GM20000 (cell line): Measurements from ENCODE around the gene CAV2.
A peak's percentile ranks its signal among the peaks of the same experiment; 100 is the strongest.

Experiments used
- DNase-seq: peaks from one replicate; pipeline ENCODE4 v3.0.0; 2012; ENCODE audit warnings: low spot score
- TF ChIP-seq, protein P1 (sequence below): IDR thresholded peaks from 2 replicates; pipeline ENCODE4 v1.5.1; 2012; ENCODE audit warnings: mild to moderate bottlenecking, control low read depth; ENCODE audit errors: extremely low read depth, missing control alignments

Gene CAV2

GRCh38 chr7:116496653-116497052 is 2.9 kb upstream of the CAV2 start:
- DNase-seq = no peak
- TF ChIP-seq, protein P1, sequence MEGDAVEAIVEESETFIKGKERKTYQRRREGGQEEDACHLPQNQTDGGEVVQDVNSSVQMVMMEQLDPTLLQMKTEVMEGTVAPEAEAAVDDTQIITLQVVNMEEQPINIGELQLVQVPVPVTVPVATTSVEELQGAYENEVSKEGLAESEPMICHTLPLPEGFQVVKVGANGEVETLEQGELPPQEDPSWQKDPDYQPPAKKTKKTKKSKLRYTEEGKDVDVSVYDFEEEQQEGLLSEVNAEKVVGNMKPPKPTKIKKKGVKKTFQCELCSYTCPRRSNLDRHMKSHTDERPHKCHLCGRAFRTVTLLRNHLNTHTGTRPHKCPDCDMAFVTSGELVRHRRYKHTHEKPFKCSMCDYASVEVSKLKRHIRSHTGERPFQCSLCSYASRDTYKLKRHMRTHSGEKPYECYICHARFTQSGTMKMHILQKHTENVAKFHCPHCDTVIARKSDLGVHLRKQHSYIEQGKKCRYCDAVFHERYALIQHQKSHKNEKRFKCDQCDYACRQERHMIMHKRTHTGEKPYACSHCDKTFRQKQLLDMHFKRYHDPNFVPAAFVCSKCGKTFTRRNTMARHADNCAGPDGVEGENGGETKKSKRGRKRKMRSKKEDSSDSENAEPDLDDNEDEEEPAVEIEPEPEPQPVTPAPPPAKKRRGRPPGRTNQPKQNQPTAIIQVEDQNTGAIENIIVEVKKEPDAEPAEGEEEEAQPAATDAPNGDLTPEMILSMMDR = no peak

DNA sequence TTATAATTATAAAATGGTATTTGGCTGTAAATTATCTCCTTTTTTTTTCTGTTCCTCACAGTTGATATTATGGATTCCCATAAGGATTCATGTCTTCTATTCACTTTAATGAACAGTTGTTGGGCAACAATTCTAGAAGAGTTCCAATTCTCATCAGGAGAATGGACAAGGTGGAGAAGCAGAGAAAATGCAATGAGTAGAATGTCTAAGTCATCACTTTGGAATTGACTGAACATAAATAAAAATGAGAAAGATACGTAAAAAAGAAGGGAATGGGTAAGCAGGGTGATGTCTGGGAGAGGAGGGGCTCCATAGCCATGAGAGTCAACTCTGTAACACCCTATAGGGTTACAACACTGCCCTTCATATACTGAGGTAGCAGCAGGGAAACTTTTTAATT is 1.8 kb upstream of the CAV2 start:
- TF ChIP-seq, protein P1 = no peak

DNA sequence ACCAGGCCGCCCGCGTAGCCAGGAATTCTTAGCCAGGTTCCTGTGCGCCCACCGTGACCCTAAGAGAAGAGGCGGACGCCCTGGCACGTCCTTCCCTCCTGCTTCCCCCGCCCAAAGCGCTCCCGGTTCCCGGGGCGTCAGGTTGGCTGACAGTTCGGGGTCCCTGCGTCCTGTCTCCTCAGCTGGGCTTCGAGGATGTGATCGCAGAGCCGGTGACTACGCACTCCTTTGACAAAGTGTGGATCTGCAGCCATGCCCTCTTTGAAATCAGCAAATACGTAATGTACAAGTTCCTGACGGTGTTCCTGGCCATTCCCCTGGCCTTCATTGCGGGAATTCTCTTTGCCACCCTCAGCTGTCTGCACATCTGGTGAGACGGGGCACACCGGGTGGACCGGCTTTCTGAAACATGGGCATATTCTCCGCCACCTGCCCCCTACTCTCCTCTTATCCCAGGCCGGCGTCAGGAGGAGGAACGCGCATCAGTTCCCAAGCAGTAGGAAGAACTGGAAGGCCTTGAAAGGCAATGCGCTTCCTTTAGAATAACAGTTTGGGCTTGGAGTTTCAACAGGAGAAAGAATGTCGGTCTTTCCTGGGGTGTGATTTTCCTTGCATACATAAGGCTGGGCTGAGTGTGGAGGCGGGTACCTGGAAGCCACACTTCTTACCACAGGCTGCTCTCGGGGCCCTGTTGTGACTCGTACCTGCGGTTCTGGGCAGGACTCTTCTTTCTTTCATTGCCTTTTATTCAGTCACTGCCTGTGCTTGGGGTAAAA is 728 bp downstream of the CAV2 start:
- TF ChIP-seq, protein P1 = no peak
- peak; percentile 32 for DNase-seq

More for the DNA sequence above, 1.8 kb upstream of the CAV2 start:
- DNase-seq = no peak

GRCh38 chr7:116501425-116502167 is 2.1 kb downstream of the CAV2 start:
- no peak for DNase-seq
- TF ChIP-seq, protein P1 = no peak

GRCh38 chr7:116502201-116503096 is 2.9 kb downstream of the CAV2 start:
- DNase-seq = no peak
- TF ChIP-seq, protein P1 = no peak

DNA sequence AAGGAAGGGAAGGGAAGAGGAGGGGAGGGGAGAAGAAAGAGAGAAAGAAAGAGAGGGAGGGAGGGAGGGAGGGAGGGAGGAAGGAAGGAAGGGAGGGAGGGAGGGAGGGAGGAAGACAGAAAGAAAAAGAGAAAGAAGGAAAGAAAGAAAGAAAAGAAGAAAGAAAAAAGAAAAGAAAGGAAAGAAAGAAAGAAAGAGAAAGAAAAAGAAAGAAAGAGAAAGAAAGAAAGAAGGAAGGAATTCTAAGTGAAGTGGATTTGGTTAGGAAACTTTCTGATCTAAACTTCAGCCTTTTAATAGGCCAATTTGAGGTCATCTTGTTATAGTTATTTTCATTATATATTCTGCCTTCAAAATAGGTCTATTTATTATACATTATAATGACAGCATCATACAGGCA is 4.3 kb downstream of the CAV2 start:
- TF ChIP-seq, protein P1 = no peak

GRCh38 chr7:116505278-116505677 is 5.7 kb downstream of the CAV2 start:
- no peak for DNase-seq
- TF ChIP-seq, protein P1 = no peak

More for the DNA sequence above, 4.3 kb downstream of the CAV2 start:
- no peak for DNase-seq
